Spinal cord (tissue), 10 donors: ENCODE measurements around the gene NENF. TPM values are rescaled to one million over a fixed set of nuclear protein-coding genes. Genes with fewer than 3 reads are reported as not detected.
A peak's percentile ranks its signal among the peaks of the same experiment; 100 is the strongest.

Experiments used
- DNase-seq, 6 donors: peaks; one replicate each; pipeline versions ENCODE4 v3.0.0 to v3.0.0-alpha.2; 2013 to 2015; ENCODE audit warnings: low spot score in 6 of 6, low read depth in 4 of 6
- H3K27ac ChIP-seq: one replicate; pipeline ENCODE4 v1.5.1; 2013; ENCODE audit warnings: low read depth, low read length, control low read depth
- H3K27me3 ChIP-seq: one replicate; pipeline ENCODE4 v1.6.1; 2013; ENCODE audit warnings: low read length; ENCODE audit not compliant: control insufficient read depth, insufficient read depth
- H3K36me3 ChIP-seq: one replicate; pipeline ENCODE4 v1.6.1; 2013; ENCODE audit warnings: low read length; ENCODE audit not compliant: control insufficient read depth, insufficient read depth
- H3K4me1 ChIP-seq: one replicate; pipeline ENCODE4 v1.6.1; 2013; ENCODE audit warnings: low read length; ENCODE audit not compliant: control insufficient read depth, insufficient read depth
- H3K4me3 ChIP-seq: one replicate; pipeline ENCODE4 v1.5.1; 2013; ENCODE audit warnings: low read depth, low read length, control low read depth
- H3K9me3 ChIP-seq: one replicate; pipeline ENCODE4 v1.6.1; 2013; ENCODE audit warnings: low read length; ENCODE audit not compliant: control insufficient read depth, insufficient read depth
- WGBS: methylation state at CpG from one replicate; pipeline ENCODE4 v1.1.5; 2013; ENCODE audit warnings: missing lambda C conversion rate; ENCODE audit not compliant: insufficient coverage; 5-methylcytosine and 5-hydroxymethylcytosine counted together
- polyA plus RNA-seq, 2 donors: library from polyadenylated mRNA; unstranded; fragments of 120-200 nt; gene quantifications; one replicate each; pipeline ENCODE4 v1.2.1, GENCODE V29; 2013; ENCODE audit not compliant: insufficient read length in 2 of 2
- total RNA-seq, 2 donors: library from RNA; depleted of rRNA in 1 of 2; stranded (reverse); fragments of 120-200 nt in 1 of 2; fragments of >200 nt in 1 of 2; gene quantifications; one replicate each; pipeline versions ENCODE4 v1.2.3 to v1.2.4, GENCODE V29; 2013 to 2014
- donor health status: healthy.

Gene NENF
- total and polyA plus RNA-seq, 4 donors = 34.3 to 142 (median 67.8) TPM

- DNase-seq = no peak
- H3K36me3 ChIP-seq = no peaks in the 10 kb centered on the region
- no peaks in the 10 kb centered on the region for H3K27me3 ChIP-seq
- no peak overlapping the region for H3K27ac ChIP-seq
- peaks cover 15% of the 10 kb centered on the region for H3K4me1 ChIP-seq
- H3K4me3 ChIP-seq = no peak overlapping the region
- H3K9me3 ChIP-seq = no peaks in the 10 kb centered on the region
- WGBS = 60% methylated on average over 1 of the region's 4 CpGs
Measured at GRCh38 chr1:212485571-212485912, 52.8 kb downstream of the NENF start.

- WGBS = 32% methylated on average over 8 of the region's 10 CpGs
- Histone ChIP-seq H3K27me3 (no peaks in the 10 kb centered on the region), H3K27ac (no peak overlapping the region), H3K9me3 (no peaks in the 10 kb centered on the region), H3K36me3 (no peaks in the 10 kb centered on the region), H3K4me1 (peaks cover 15% of the 10 kb centered on the region), H3K4me3 (no peak overlapping the region)
- peak in 2 of 6 donors; percentile 17 to 50 for DNase-seq
Measured at GRCh38 chr1:212485913-212486618, 53.3 kb downstream of the NENF start.

GRCh38 chr1:212486619-212486975, 53.9 kb downstream of the NENF start:
- WGBS = 93% methylated on average over 2 of the region's 4 CpGs

GRCh38 chr1:212487286-212487685, 54.6 kb downstream of the NENF start:
- H3K27me3 ChIP-seq = no peaks in the 10 kb centered on the region

More at GRCh38 chr1:212486619-212486975, 53.9 kb downstream of the NENF start:
- Histone ChIP-seq H3K4me1 (peaks cover 15% of the 10 kb centered on the region), H3K36me3 (no peaks in the 10 kb centered on the region), H3K4me3 (no peak overlapping the region), H3K27me3 (no peaks in the 10 kb centered on the region), H3K9me3 (no peaks in the 10 kb centered on the region), H3K27ac (no peak overlapping the region)
- no peak for DNase-seq

GRCh38 chr1:212487774-212488435, 55.2 kb downstream of the NENF start:
- 98% methylated on average over 4 of the region's 7 CpGs for WGBS
- Histone ChIP-seq H3K27ac (no peak overlapping the region), H3K4me1 (peaks cover 15% of the 10 kb centered on the region), H3K27me3 (no peaks in the 10 kb centered on the region), H3K4me3 (no peak overlapping the region), H3K36me3 (no peaks in the 10 kb centered on the region), H3K9me3 (no peaks in the 10 kb centered on the region)
- DNase-seq = no peak

More at GRCh38 chr1:212487286-212487685, 54.6 kb downstream of the NENF start:
- no peak for DNase-seq
- 20% methylated on average over 1 of the region's 2 CpGs for WGBS
- Histone ChIP-seq H3K4me3 (no peak overlapping the region), H3K9me3 (no peaks in the 10 kb centered on the region), H3K27ac (no peak overlapping the region), H3K4me1 (peaks cover 15% of the 10 kb centered on the region), H3K36me3 (no peaks in the 10 kb centered on the region)

- Histone ChIP-seq H3K27me3 (no peaks in the 10 kb centered on the region), H3K36me3 (no peaks in the 10 kb centered on the region), H3K4me1 (peaks cover 15% of the 10 kb centered on the region), H3K27ac (peak overlapping the region; percentile 8), H3K9me3 (no peaks in the 10 kb centered on the region), H3K4me3 (no peak overlapping the region)
- 48% methylated on average over 3 of the region's 4 CpGs for WGBS
- DNase-seq = peak in 1 of 6 donors; percentile 61
Measured at GRCh38 chr1:212488436-212489283, 55.9 kb downstream of the NENF start.

GRCh38 chr1:212489284-212489859, 56.7 kb downstream of the NENF start:
- H3K27me3 ChIP-seq = no peaks in the 10 kb centered on the region
- no peak overlapping the region for H3K4me3 ChIP-seq
- no peak for DNase-seq
- peak overlapping the region; percentile 8 for H3K27ac ChIP-seq
- H3K9me3 ChIP-seq = no peaks in the 10 kb centered on the region
- 78% methylated on average over 3 of the region's 4 CpGs for WGBS
- H3K36me3 ChIP-seq = no peaks in the 10 kb centered on the region
- H3K4me1 ChIP-seq = peaks cover 15% of the 10 kb centered on the region

GRCh38 chr1:212490276-212490675, 57.6 kb downstream of the NENF start:
- H3K27ac ChIP-seq = no peak overlapping the region
- no CpG with 5 or more reads among the region's 2 CpGs for whole genome bisulfite sequencing
- peak in 1 of 6 donors; percentile 24 for DNase-seq

GRCh38 chr1:212491454-212491853, 58.7 kb downstream of the NENF start:
- Histone ChIP-seq H3K27me3 (no peaks in the 10 kb centered on the region), H3K4me3 (no peak overlapping the region), H3K27ac (no peak overlapping the region), H3K9me3 (no peaks in the 10 kb centered on the region), H3K4me1 (peaks cover 8% of the 10 kb centered on the region), H3K36me3 (no peaks in the 10 kb centered on the region)
- no peak for DNase-seq
- 78% methylated on average over 4 of the region's 4 CpGs for WGBS

More at GRCh38 chr1:212490276-212490675, 57.6 kb downstream of the NENF start:
- peaks cover 15% of the 10 kb centered on the region for H3K4me1 ChIP-seq
- no peaks in the 10 kb centered on the region for H3K27me3 ChIP-seq
- no peaks in the 10 kb centered on the region for H3K36me3 ChIP-seq
- no peak overlapping the region for H3K4me3 ChIP-seq
- H3K9me3 ChIP-seq = no peaks in the 10 kb centered on the region
